HEK293T (cell line): Measurements from ENCODE around the gene GALNT18.

Source experiments
- ARNT ChIP-seq: fragments of 450-650 bp; IDR thresholded peaks from 2 replicates; pipeline ENCODE4 v1.6.1; 2017; ENCODE audit warnings: mild to moderate bottlenecking
- BHLHE40 ChIP-seq: fragments of 450-650 bp; IDR thresholded peaks from 2 replicates; pipeline ENCODE4 v1.6.1; 2016; ENCODE audit warnings: mild to moderate bottlenecking, moderate library complexity, borderline replicate concordance
- CTBP1 ChIP-seq: fragments of 450-650 bp; IDR thresholded peaks from 2 replicates; pipeline ENCODE4 v1.6.1; 2016; ENCODE audit warnings: borderline replicate concordance
- ELF4 ChIP-seq: fragments of 450-650 bp; IDR thresholded peaks from 2 replicates; pipeline ENCODE4 v1.6.1; 2017; ENCODE audit warnings: antibody characterized with exemption
- FOXK2 ChIP-seq: fragments of 450-650 bp; IDR thresholded peaks from 2 replicates; pipeline ENCODE4 v1.6.1; 2016; ENCODE audit warnings: mild to moderate bottlenecking
- FOXM1 ChIP-seq: fragments of 450-650 bp; IDR thresholded peaks from 2 replicates; pipeline ENCODE4 v1.6.1; 2017; ENCODE audit warnings: mild to moderate bottlenecking, borderline replicate concordance
- L3MBTL2 ChIP-seq: fragments of 450-650 bp; conservative IDR thresholded peaks from 2 replicates; pipeline ENCODE4 v1.6.1; 2016; ENCODE audit warnings: mild to moderate bottlenecking
- LEF1 ChIP-seq: fragments of 450-650 bp; IDR thresholded peaks from 2 replicates; pipeline ENCODE4 v1.6.1; 2017; ENCODE audit warnings: mild to moderate bottlenecking, borderline replicate concordance
- SP1 ChIP-seq: fragments of 450-650 bp; IDR thresholded peaks from 2 replicates; pipeline ENCODE4 v1.6.1; 2017
- TARDBP ChIP-seq: fragments of 450-650 bp; IDR thresholded peaks from 2 replicates; pipeline ENCODE4 v1.6.1; 2016
- ZNF384 ChIP-seq: fragments of 450-650 bp; IDR thresholded peaks from 2 replicates; pipeline ENCODE4 v1.6.1; 2016
- TF ChIP-seq, protein P1 (sequence below): fragments of 450-650 bp; IDR thresholded peaks from 2 replicates; pipeline ENCODE4 v1.6.1; 2016

DNA sequence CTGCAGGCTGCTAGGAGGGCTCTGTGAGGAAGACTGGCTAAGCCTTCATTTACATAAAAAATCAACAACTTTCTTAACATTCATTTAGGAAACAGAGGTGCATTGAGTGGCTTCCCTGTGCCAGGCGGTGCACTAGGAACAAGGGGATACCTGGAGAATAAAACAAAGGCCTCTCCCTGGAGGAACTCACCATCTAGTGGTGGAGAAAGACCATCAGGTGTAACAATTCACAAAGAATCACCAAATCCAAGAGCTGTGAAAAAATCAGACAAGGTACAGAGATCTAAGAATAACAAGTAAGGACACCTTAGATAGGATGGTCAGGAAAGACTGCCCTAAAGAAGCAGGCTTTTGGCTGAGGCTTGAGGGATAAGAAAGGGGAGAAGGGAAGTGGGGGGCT is 309.1 kb downstream of the GALNT18 start:
- TF ChIP-seq BHLHE40 (no peak), ARNT (no peak), SP1 (no peak), FOXM1 (no peak), ELF4 (no peak), FOXK2 (no peak), L3MBTL2 (no peak), CTBP1 (no peak), TARDBP (no peak), LEF1 (no peak), ZNF384 (no peak)
- TF ChIP-seq, protein P1, sequence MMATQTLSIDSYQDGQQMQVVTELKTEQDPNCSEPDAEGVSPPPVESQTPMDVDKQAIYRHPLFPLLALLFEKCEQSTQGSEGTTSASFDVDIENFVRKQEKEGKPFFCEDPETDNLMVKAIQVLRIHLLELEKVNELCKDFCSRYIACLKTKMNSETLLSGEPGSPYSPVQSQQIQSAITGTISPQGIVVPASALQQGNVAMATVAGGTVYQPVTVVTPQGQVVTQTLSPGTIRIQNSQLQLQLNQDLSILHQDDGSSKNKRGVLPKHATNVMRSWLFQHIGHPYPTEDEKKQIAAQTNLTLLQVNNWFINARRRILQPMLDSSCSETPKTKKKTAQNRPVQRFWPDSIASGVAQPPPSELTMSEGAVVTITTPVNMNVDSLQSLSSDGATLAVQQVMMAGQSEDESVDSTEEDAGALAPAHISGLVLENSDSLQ, result no peak
